Measurements from ENCODE around the gene FLRT1.

Gene FLRT1

GRCh38 chr11:64070314-64070681 is 34.6 kb downstream of the FLRT1 start:
- DNase-seq = no peak

- no peak for DNase-seq
Measured at GRCh38 chr11:64071849-64072248, 36.1 kb downstream of the FLRT1 start.

GRCh38 chr11:64072403-64072802 is 36.7 kb downstream of the FLRT1 start:
- no peak for DNase-seq

- DNase-seq = no peak
Measured at GRCh38 chr11:64072871-64073270, 37.1 kb downstream of the FLRT1 start.

GRCh38 chr11:64073542-64073941 is 37.8 kb downstream of the FLRT1 start:
- no peak for DNase-seq

- no peak for DNase-seq
Measured at GRCh38 chr11:64074239-64074638, 38.5 kb downstream of the FLRT1 start.

GRCh38 chr11:64076758-64077157 is 41.0 kb downstream of the FLRT1 start:
- no peak for DNase-seq

GRCh38 chr11:64077607-64078006 is 41.9 kb downstream of the FLRT1 start:
- DNase-seq = no peak

- DNase-seq = no peak
Measured at GRCh38 chr11:64078284-64078683, 42.6 kb downstream of the FLRT1 start.

- no peak for DNase-seq
Measured at GRCh38 chr11:64078905-64079304, 43.2 kb downstream of the FLRT1 start.

GRCh38 chr11:64080390-64080789 is 44.7 kb downstream of the FLRT1 start:
- no peak for DNase-seq

- DNase-seq = peak; percentile 94
Measured at GRCh38 chr11:64081745-64082442, 46.2 kb downstream of the FLRT1 start.

GRCh38 chr11:64083398-64084080 is 47.8 kb downstream of the FLRT1 start:
- no peak for DNase-seq

GRCh38 chr11:64084146-64084950 is 48.6 kb downstream of the FLRT1 start:
- no peak for DNase-seq

GRCh38 chr11:64084951-64085710 is 49.4 kb downstream of the FLRT1 start:
- no peak for DNase-seq

All from NCI-H510A (cell line).